Left ventricle myocardium inferior (tissue), 1 donor: ENCODE measurements around the gene TAGAP. TPM values are rescaled to one million over a fixed set of nuclear protein-coding genes. Genes with fewer than 3 reads are reported as not detected.

Experiments used
- DNase-seq: peaks from one replicate; pipeline ENCODE4 v3.0.0-alpha.2; 2020
- H3K27ac ChIP-seq: fragments of 200-600 bp; replicated peaks from 2 replicates; pipeline ENCODE4 v1.8.0; 2021
- H3K27me3 ChIP-seq: fragments of 200-600 bp; 2 replicates; pipeline ENCODE4 v1.8.0; 2021; ENCODE audit warnings: low read depth
- H3K36me3 ChIP-seq: fragments of 200-600 bp; 2 replicates; pipeline ENCODE4 v1.8.0; 2021
- H3K4me1 ChIP-seq: fragments of 200-600 bp; 2 replicates; pipeline ENCODE4 v1.8.0; 2021
- H3K4me3 ChIP-seq: fragments of 200-600 bp; 2 replicates; pipeline ENCODE4 v1.8.0; 2021; ENCODE audit warnings: mild to moderate bottlenecking, moderate library complexity
- H3K9me3 ChIP-seq: fragments of 200-600 bp; replicated peaks from 2 replicates; pipeline ENCODE4 v1.8.0; 2021
- CTCF ChIP-seq: fragments of 200-600 bp; IDR thresholded peaks from 2 replicates; pipeline ENCODE4 v1.8.0; 2021; ENCODE audit warnings: antibody characterized with exemption, mild to moderate bottlenecking, borderline replicate concordance
- intact Hi-C: fragments of 100-400 bp; cut with micrococcal nuclease; formaldehyde crosslinking; loops from one replicate; pipeline ENCODE4 v1.11.0; 2022
- total RNA-seq: library from RNA; stranded (reverse); fragmentation: NEBNext Ultra II Directional; extraction: Animal tissue kit (Norgen Biotek cat#: 25700); gene quantifications from one replicate; pipeline ENCODE4 v1.2.1, GENCODE V29; 2021
- donor health status: DM: no; HTN: yes; CAD: no; lungs with severe emphysema.

Gene TAGAP
- total RNA-seq, 1 donor from 2014 or later = 1.2 TPM

DNA sequence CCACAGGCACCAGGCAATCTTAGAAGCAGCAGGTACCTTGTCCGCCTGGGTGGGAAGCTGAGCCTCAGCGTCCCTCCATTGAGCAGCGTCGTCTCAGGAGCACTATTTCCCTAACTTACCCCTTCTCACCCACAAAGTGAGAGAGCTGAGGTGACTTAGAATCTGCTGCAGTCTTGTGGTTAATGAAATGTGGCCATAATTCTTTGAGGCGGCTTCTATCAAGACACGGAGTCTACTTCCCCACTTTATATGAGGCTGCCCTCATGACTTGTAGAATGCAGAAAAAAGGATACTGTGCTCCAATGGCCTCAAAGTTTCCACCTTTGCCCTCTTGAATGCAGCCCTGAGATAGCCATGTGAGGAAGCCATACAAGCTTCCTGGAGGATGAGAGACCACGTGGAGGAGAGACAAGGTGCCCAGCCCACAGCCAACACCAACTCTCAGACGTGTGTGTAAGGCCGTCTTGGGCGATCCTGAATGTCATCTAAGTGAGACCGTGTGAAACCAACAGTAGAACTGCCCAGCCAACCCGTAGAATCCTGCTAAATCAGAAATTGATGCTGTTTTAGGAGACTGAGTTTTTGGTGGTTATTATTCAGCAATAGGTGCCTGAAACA, 9.1 kb upstream of the TAGAP start:
- Histone ChIP-seq H3K27ac (no peak overlapping the region), H3K9me3 (no peaks in the 10 kb centered on the region), H3K36me3 (no peaks in the 10 kb centered on the region), H3K4me3 (no peak overlapping the region), H3K4me1 (no peaks in the 10 kb centered on the region), H3K27me3 (peaks cover 54% of the 10 kb centered on the region)
- no peak for TF ChIP-seq CTCF
- no peak for DNase-seq
- intact Hi-C loops = no loop called here

DNA sequence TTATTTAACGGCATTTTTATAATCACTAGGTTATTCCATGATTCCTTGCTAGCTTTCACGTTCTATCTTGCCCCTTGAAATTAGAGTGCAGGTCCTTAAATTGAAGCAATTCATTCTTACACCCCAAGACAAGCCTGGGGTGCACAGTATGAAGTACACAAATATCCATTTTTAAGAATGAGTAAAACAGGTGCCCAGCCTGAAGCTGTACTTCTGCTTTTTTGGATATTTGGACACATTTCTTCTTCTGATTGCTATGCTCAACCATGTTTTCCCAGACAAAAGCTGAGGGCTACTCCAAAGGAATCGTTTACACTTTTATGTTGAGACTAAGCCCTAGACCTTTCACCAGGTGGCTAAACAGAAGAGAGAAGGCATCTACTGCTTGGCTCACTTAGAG, 7.9 kb upstream of the TAGAP start:
- no peaks in the 10 kb centered on the region for H3K4me1 ChIP-seq

GRCh38 chr6:159047891-159048685, 3.3 kb upstream of the TAGAP start:
- Histone ChIP-seq H3K27ac (no peak overlapping the region), H3K9me3 (no peaks in the 10 kb centered on the region), H3K4me3 (no peak overlapping the region), H3K4me1 (peaks cover 3% of the 10 kb centered on the region), H3K27me3 (peaks cover 7% of the 10 kb centered on the region), H3K36me3 (no peaks in the 10 kb centered on the region)
- DNase-seq = no peak
- TF ChIP-seq CTCF = no peak
- intact Hi-C loops = loop anchor here (10.0 kb wide), 1 partner anchor 87 kb away; no protein-coding TSS in a partner anchor

More for the DNA sequence above, 7.9 kb upstream of the TAGAP start:
- H3K27me3 ChIP-seq = peaks cover 44% of the 10 kb centered on the region
- H3K27ac ChIP-seq = no peak overlapping the region
- intact Hi-C loops = no loop called here
- no peak for TF ChIP-seq CTCF
- no peaks in the 10 kb centered on the region for H3K36me3 ChIP-seq
- no peak for DNase-seq
- H3K4me3 ChIP-seq = no peak overlapping the region
- no peaks in the 10 kb centered on the region for H3K9me3 ChIP-seq

- Histone ChIP-seq H3K27ac (no peak overlapping the region), H3K9me3 (no peaks in the 10 kb centered on the region), H3K36me3 (no peaks in the 10 kb centered on the region), H3K4me3 (no peak overlapping the region), H3K4me1 (peaks cover 16% of the 10 kb centered on the region), H3K27me3 (no peaks in the 10 kb centered on the region)
- no peak for TF ChIP-seq CTCF
- no peak for DNase-seq
- intact Hi-C loops = loop anchor here (10.0 kb wide), 1 partner anchor 89 kb away; no protein-coding TSS in a partner anchor
Measured at GRCh38 chr6:159045801-159046200, 1.0 kb upstream of the TAGAP start.

- peaks cover 16% of the 10 kb centered on the region for H3K4me1 ChIP-seq
- H3K27me3 ChIP-seq = no peaks in the 10 kb centered on the region
- intact Hi-C loops = loop anchor here (10.0 kb wide), 1 partner anchor 91 kb away; no protein-coding TSS in a partner anchor
- H3K27ac ChIP-seq = no peak overlapping the region
- no peaks in the 10 kb centered on the region for H3K9me3 ChIP-seq
- H3K36me3 ChIP-seq = no peaks in the 10 kb centered on the region
- DNase-seq = no peak
- H3K4me3 ChIP-seq = peak overlapping the region; percentile 42
- TF ChIP-seq CTCF = no peak
Measured at GRCh38 chr6:159043947-159044346, 844 bp downstream of the TAGAP start.
